C4-2B (cell line): ENCODE data around the gene KLF2.

Experiments used
- CTCF ChIP-seq: fragments of 450-650 bp; conservative IDR thresholded peaks from 2 replicates; pipeline ENCODE4 v1.5.1; 2017; ENCODE audit warnings: mild to moderate bottlenecking
- ZFX ChIP-seq: fragments of 450-650 bp; IDR thresholded peaks from 2 replicates; pipeline ENCODE4 v1.6.1; 2017

DNA sequence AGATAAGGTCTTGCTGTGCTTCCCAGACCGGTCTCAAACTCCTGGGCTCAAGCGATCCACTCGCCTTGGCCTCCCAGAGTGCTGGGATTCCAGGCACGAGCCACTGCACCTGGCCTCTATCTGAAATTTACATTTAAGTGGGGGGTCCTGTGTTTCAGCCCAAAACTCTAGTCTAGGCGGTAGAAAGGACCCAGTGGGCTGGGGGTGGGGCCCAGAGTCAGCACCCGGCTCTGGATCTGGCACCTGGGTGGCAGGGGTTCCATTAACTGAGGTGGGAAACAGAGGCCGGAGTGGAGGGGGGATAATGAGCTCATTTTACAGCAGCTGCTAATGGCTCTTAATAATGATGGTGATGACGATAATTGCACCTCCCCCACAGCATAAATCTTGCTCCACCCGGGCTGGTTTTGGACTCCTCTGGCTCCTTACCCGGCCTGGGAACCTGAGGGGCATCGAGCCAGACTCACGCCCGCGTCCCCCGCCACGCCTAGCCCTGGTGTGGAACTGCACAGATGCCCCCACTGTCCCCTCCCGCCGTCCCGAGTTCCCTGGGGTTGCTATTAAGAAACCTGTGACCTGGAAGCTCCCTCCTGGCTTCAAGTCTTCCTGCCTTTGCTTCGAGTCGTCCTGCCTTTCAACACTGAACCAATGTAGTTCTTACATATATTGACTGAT lies 17.8 kb upstream of the KLF2 start:
- TF ChIP-seq ZFX (no peak), CTCF (no peak)
